ENCODE data around the gene CDC73.
"Not testable (repeated sequence)": the region's sequence is repeated elsewhere in the genome, so short reads cannot be mapped to it uniquely, and the experiment has no call there.

Gene CDC73

DNA sequence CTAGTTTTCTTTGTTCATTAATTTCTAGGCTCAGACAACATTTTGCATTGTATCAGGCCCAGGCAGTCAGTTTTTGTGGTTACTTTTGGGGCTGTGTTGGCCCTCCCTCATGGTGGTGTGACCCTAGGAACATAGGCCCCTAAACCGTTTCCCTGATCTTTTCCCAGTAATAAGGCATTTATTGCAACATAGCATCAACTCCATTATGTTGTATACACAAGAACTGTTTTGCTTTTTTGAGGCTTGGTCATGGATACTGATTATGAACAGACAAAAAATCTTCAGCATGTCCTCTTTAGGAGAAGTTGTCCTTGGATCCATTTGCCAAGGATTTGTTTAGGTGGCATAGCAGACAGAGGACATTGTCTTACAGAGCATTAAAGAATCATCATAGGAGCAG is 54.3 kb downstream of the CDC73 start:
- no peak for DNase-seq (ENCODE audit: low read depth in 1 of 2, low spot score in 1 of 2)

- no peak for DNase-seq (ENCODE audit: low read depth in 1 of 2, low spot score in 1 of 2)
Measured at GRCh38 chr1:193176788-193177187, 55.0 kb downstream of the CDC73 start.

GRCh38 chr1:193179094-193179493 is 57.3 kb downstream of the CDC73 start:
- no peak for DNase-seq (ENCODE audit: low read depth in 1 of 2, low spot score in 1 of 2)

DNA sequence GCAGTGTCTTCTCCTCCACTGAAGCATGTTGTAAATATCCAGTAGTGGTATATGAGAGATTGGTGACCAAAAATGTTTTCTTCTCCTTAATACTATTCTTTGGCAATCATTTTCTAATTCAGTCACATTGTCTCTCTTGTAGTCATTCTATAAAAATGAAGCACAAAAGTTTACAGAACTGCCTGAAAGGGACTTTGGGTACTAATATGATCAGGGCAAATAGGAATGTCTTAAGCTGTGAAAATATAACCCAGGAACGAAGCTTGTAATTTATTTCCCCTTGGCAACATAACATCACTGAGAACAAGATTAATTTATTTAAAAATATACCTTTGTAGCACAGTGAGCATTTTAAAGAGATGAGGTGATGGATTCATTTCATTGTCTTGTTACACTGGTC is 59.7 kb downstream of the CDC73 start:
- no peak for DNase-seq (ENCODE audit: low read depth in 1 of 2, low spot score in 1 of 2)

DNA sequence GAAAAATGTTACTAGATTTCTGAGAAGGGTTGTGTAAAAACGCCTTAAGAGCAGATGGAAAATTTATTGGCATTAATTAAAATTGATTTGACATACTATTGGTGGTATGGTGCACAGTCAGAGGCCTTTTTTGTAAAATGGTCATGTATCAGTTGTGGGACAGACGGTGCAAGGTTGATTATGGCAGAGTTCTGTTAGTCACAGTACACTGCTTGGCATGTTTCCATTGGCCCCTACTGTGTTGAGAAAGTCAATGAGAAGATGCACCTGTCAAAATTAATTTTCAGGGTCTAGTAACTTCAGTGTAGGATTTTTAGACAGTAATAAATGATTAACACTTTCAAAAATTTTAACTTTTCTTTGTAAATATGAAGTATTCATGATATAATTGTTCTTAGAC is 60.2 kb downstream of the CDC73 start:
- DNase-seq (ENCODE audit: low read depth in 1 of 2, low spot score in 1 of 2) = no peak

DNA sequence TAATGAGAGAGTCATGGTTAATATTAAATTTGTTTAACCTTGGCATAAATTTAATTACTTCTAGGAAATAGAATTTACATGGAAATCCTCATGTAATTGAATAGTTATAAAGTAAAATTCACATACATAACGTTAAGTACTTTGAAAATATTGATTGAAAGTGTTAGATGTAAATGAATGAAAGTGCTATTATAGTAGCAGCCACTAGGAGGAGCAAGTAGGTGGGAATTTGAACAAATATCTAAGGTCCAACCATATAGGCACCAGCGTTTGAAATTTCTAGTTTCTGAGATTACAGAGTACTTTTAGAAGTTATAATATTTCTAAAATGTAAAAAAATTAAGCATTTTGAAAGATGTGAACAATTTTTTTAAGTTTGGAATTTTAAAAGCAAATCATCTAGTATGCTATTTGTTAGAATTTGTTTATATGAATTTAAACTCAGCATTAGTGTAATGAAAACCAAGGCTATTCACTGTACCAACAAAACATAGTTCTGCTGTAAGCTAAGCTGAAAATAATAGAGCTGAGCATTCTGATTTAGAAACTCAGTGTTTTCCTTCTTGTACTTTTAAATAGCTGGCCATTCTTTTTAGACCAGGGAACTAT is 61.3 kb downstream of the CDC73 start:
- no peak for DNase-seq (ENCODE audit: low read depth in 1 of 2, low spot score in 1 of 2)

GRCh38 chr1:193184776-193185175 is 62.9 kb downstream of the CDC73 start:
- DNase-seq (ENCODE audit: low read depth in 1 of 2, low spot score in 1 of 2) = no peak

DNA sequence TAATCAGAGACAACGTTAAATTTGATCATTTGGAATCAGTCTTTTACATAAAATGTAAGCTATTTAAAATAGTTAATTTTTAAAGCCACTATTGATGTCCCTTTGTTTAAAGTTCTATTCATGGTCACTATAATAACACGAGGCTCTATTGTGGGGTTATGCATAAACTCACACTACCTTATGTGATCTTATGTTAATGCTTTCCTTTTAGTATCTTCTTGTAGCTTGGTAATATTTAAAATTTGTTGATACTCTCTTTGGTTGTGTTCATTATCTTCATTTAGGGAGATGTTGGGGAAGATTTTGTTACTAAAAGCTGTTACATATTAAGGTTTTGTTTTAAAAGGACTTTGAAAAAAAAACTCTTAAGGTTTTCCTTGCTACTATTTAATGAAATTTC is 63.4 kb downstream of the CDC73 start:
- DNase-seq (ENCODE audit: low read depth in 1 of 2, low spot score in 1 of 2) = no peak

GRCh38 chr1:193185901-193186731 is 64.3 kb downstream of the CDC73 start, which contains the start of gene B3GALT2:
Gene B3GALT2, minus strand, starts transcription at chr1:193186613. Its CDS starts 5,051 bp downstream, at chr1:193181562.
- no peak for DNase-seq (ENCODE audit: low read depth in 1 of 2, low spot score in 1 of 2)

- DNase-seq (ENCODE audit: low read depth in 1 of 2, low spot score in 1 of 2) = no peak
Measured at GRCh38 chr1:193187114-193187513, 65.3 kb downstream of the CDC73 start.

GRCh38 chr1:193188915-193189314 is 67.1 kb downstream of the CDC73 start:
- DNase-seq (ENCODE audit: low read depth in 1 of 2, low spot score in 1 of 2) = not testable (repeated sequence)

DNA sequence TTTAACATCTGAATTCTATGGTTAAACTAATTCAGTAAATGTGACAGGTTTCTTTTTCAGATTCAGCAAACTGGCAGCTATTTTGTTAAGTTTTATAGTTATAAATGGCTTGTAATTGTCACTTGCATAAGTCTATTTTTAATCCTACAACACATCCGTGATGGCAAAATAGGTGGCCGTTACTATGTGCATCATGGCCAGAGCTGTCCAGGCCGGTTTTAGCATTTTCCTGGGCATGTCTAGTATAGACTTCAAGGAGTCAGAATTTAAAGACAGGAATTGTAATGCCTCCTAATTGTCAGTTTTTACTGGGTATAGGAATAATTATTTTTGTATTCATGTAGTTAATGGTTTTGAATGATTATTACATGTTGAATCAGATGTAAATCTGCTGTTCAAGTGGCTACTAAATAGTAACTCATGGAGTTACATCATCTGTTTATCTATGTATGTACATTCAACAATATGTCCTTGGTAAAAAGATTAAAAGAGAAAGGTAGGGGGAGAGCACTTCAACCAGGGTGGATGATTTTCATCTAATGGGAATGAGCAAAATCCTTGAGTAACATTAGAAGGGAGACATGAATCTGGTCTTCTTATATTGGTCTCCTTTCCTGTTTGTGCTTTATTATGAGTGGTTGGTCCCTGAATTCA is 67.7 kb downstream of the CDC73 start:
- DNase-seq (ENCODE audit: low read depth in 1 of 2, low spot score in 1 of 2) = no peak

GRCh38 chr1:193190096-193190744 is 68.4 kb downstream of the CDC73 start:
- no peak for DNase-seq (ENCODE audit: low read depth in 1 of 2, low spot score in 1 of 2)

GRCh38 chr1:193192586-193192985 is 70.8 kb downstream of the CDC73 start:
- no peak for DNase-seq (ENCODE audit: low read depth in 1 of 2, low spot score in 1 of 2)

GRCh38 chr1:193199940-193200339 is 78.1 kb downstream of the CDC73 start:
- no peak for DNase-seq (ENCODE audit: low read depth in 1 of 2, low spot score in 1 of 2)

GRCh38 chr1:193201021-193201420 is 79.2 kb downstream of the CDC73 start:
- no peak for DNase-seq (ENCODE audit: low read depth in 1 of 2, low spot score in 1 of 2)

- no peak for DNase-seq (ENCODE audit: low read depth in 1 of 2, low spot score in 1 of 2)
Measured at GRCh38 chr1:193210996-193211395, 89.2 kb downstream of the CDC73 start.

DNA sequence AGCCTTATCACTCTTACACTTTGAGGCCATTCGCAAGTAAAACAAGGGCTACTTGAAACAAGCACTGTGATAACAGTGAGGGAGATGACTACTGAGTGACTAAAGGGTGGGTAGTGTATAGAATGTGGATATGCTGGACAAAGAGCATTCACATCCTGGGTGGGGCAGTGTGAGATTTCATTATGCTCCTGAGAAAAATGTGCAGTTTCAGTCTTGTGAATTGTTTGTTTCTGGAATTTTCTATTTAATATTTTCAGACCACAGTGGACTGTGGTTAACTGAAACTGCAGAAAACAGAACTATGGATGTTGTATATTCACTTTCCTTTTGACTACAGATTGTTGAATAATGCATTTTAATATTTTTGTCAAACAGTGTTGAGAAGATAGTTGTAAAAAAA is 89.7 kb downstream of the CDC73 start:
- DNase-seq (ENCODE audit: low read depth in 1 of 2, low spot score in 1 of 2) = no peak

GRCh38 chr1:193212637-193213036 is 90.8 kb downstream of the CDC73 start:
- DNase-seq (ENCODE audit: low read depth in 1 of 2, low spot score in 1 of 2) = no peak

GRCh38 chr1:193213998-193214397 is 92.2 kb downstream of the CDC73 start:
- DNase-seq (ENCODE audit: low read depth in 1 of 2, low spot score in 1 of 2) = no peak

- DNase-seq (ENCODE audit: low read depth in 1 of 2, low spot score in 1 of 2) = no peak
Measured at GRCh38 chr1:193216920-193217319, 95.1 kb downstream of the CDC73 start.

GRCh38 chr1:193219391-193219790 is 97.6 kb downstream of the CDC73 start:
- no peak for DNase-seq (ENCODE audit: low read depth in 1 of 2, low spot score in 1 of 2)
